Upper lobe of left lung (tissue), 4 donors: Measurements from ENCODE around the gene MKLN1.
"Not testable (repeated sequence)": the region's sequence is repeated elsewhere in the genome, so short reads cannot be mapped to it uniquely, and the experiment has no call there.

Experiments
- CTCF ChIP-seq, 6 experiments: fragments of 450-650 bp in 4 of 6; fragments of 200-600 bp in 2 of 6; sonication (generic) in 2 of 6; IDR thresholded peaks; one replicate each; pipeline ENCODE4 v1.5.1; 2016 to 2019; ENCODE audit warnings: antibody characterized with exemption in 6 of 6
- POLR2A ChIP-seq, 4 donors: fragments of 450-650 bp; IDR thresholded peaks; one replicate each; pipeline ENCODE4 v1.5.1; 2016 to 2017; ENCODE audit warnings: antibody characterized with exemption in 4 of 4, mild to moderate bottlenecking in 2 of 4

- not testable (repeated sequence) for TF ChIP-seq CTCF, POLR2A (IDR thresholded peaks at IDR 0.05)
Observed at GRCh38 chr7:131306041-131306440, 21.6 kb upstream of the MKLN1 start.
